ENCODE results near the gene PPP1R3D.

DNA sequence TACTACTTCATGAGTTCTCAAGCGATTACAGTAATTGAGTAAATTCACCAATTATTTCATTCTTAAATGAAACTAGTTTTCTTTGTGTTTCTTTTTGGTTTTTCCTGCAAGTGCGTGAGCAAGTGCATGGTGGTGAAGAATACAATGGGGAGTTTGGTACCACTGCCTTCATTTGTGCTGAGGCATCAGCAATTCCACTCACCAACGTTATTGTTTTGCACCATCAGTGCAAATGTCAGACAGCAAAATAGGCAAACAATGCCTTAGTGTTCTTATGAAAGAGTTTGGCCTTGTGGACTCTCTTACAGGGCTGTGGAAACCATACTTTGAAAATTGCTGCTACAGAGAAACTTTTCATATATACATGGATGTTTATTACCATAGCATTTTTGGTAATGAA lies 26.3 kb upstream of the PPP1R3D start:
- peak in 1 of 2 donors; percentile 62 for TF ChIP-seq EP300 (IDR thresholded peaks at IDR 0.05)
- TF ChIP-seq CTCF (IDR thresholded peaks at IDR 0.05): no peak

All from tibial nerve (tissue), 4 donors.